GM19035 (cell line): ENCODE results near the gene TBC1D14.

Experiments used
- ATAC-seq: cut with Tn5 transposase; IDR thresholded peaks from one replicate; pipeline ENCODE4 v1.9.1; 2021; ENCODE audit not compliant: unreplicated experiment

The TBC1D14 gene

DNA sequence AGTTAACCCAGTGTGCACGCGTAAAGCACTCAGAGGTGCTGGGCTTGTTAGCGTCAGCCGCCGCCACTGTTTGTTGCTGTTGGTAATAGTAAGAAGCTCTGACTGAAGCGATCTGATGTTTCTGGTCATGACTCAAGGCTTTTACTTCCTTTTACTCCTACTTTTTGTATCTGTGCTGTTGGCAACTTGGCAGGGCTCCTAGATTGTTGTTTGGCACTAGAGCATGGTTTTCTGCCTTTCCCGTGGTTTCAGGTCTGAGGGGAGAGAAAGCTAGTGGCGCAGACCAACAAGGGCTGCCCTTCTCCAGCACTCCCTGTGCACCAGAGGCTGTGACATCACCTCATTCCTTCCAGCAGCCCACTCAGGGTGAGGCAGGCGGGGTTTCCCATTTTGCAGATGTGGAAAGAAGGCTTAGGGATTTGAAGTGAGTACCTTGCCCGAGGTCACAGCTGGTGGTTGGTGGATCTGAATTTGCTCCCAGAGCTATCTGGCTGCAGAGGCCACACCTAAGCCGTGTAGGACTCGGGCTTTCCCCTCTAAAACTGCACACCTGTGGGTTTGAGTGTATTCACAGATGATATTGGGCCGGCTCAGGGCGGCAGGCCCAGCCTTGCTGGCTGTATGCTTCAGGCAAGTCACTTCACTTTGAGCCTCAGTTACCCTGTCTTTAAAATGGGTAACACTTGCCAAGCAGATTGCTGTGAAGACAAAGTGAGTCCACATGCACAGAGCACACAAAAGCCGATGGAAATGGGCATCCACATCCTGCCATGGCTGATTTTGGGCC lies 82.3 kb downstream of the TBC1D14 start:
- ATAC-seq = no peak

GRCh38 chr4:6992728-6993677 lies 83.4 kb downstream of the TBC1D14 start:
- ATAC-seq = no peak

DNA sequence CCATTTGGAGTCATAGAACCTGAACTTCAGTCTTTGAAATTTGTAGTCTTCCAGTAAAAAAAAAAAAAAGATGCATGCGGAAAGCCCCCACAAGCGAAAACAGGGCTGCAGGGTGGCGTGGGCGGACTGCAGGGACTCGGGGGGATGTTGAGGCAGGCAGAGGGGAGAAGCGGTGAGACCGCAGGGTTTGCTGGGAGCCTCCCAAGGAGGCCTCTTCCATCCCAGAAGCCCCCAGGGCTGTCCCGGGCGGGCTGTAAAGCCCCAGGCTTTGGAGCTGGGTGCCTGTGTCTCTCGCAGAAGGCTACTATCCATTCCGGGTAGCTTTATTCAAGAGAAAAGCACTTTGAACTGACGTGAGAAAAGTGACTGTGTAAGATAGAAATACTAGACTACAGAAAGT lies 86.9 kb downstream of the TBC1D14 start:
- no peak for ATAC-seq

DNA sequence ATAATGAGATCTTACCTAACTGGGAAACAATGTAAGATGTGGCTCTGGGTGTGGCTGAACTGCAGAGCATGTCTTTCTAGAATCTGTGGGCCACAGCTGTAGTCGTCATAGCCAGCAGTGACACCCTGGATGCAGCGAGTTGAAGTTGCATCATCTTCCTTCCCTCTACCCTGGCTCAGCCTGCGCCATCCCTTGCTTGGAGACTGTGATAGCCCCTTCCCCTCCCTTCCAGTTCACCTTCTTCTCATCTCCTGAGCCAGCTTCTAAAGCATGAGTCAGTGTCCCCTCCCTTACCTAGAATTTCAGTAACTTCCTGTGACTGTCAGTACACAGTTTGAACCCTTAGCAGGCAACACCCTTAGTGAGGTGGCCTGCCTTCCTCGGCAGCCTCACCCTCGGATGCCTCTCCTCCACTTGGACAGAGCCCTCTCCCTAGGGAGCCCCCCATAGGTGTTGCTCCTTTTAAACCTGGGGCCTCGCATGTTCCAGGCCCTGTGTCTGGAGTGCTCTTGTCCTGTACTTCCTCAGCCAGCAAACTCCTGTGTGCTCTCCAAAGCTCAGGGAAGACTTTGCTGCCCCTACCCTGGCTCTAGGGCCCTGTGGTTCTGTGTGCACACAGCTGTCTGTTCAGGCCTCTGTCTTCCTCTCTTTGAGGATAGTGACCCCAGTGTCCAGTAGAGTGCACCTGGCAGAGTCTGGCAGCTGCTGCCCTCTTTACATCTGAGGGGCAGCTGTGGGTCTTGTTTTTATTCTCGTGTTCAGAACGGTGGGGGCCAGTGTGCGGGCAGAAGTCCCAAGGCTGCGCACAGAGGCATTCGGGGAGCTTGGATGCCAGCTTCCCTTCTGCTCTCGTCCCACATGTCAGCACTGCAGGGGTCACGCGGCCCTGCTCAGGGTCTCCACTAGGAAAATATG lies 89.8 kb downstream of the TBC1D14 start:
- no peak for ATAC-seq

DNA sequence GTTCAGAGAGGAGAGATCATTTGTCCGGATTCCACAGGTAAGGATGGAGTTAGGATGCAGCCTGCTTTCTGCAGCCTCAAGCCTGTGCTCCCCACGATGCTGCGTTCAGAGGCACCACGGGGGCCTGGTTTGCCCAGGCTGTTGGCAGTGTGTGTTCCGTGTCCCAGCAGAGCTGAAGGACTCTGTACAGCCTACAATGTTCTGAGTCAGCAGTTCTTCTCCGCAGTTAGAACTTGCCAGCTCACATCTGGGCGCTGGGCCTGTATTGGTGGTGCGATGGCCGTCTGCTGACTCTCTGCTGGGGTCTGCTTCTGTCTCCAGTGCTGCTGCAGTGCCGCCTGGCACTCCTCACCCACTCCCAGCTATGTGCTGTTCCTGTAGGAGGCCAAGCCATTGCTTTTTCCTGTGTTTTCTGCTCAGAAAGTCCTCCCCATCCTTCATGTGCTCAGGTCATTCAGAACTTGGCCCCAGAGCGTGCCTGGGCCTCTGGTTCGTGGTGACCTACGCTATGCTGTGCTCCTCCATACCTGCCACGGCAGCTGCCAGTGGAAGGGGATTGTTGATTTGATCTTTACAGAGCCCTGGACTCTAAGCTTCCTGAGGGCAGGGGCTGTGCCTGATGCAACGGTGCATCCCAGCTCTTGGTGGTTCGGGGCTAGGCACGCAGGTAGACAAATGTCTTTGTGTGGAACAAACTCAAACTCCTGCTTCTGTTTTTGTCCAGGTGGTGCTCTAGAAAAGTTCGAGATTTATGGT lies 91.0 kb downstream of the TBC1D14 start:
- ATAC-seq = no peak

- no peak for ATAC-seq
These were observed 91.6 kb downstream of the TBC1D14 start for GRCh38 chr4:7001271-7001670.

- no peak for ATAC-seq
These were observed 92.7 kb downstream of the TBC1D14 start for GRCh38 chr4:7002336-7002735.

DNA sequence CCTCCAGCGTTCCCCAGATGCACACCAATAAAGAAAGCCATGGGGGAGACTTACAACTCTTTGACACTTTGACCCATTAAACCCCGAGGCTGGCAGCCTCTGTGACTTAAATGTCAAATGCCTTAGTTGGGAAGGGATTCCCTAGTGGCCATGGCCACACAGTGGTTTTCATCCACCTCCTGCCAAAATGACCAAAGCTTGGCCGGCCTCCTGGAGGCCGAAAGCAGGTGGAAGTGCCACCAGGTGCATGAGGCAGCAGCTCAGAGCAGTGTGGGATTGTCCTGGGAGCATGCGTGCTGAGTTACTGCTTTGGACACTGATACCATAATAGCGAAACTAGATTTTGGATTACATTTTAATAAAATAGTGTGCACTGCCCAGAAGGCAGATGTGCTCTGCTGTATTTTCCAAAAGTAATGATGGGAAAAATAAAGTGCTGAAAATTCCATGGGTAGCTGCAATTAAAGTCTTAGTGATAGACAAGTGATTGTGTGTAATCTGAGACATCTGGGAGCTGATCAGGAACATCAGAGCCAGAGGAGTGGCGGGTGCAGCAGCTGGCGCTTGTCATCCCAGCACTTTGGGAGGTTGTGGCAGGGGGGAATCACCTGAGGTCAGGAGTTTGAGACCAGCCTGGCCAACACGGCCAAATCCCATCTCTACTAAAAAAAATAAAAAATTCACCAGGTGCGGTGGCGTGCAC lies 93.7 kb downstream of the TBC1D14 start:
- ATAC-seq = no peak

DNA sequence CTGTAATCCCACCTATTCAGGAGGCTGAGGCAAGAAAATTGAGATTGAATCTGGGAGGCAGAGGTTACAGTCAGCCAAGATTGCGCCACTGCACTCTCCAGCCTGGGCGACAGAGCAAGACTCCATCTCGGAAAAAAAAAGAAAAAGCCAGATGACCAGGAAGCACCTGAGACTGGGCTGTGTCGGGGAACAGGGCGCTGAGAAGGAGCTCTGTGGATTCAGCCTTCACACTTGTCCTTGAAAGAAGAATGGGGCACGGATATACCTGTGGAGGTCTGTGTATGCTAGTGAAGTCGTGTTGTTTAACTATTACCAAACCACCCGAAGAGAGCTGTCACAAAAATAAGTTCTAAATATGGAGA lies 94.2 kb downstream of the TBC1D14 start:
- ATAC-seq = no peak

DNA sequence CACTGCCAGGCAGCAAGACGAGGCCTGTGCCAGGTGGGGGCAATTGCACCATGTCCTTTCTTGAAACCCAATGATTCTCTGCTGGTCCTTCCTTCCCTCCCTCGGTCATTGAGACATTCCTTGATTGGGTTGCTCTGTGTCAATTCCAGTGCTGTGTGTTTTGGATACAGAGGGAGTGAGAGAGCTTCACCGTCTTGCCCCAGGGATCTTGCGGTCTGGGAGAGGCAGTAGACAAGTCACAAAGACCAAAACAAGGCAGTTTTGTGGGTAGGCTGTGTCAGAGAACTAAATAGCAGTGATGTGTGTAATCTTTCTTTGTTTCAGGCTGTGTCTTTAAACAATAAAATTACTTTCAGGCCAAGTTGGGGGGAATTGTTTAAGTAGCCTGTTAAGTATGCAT lies 94.7 kb downstream of the TBC1D14 start:
- no peak for ATAC-seq

- ATAC-seq = no peak
These were observed 95.9 kb downstream of the TBC1D14 start for GRCh38 chr4:7005571-7005970.

DNA sequence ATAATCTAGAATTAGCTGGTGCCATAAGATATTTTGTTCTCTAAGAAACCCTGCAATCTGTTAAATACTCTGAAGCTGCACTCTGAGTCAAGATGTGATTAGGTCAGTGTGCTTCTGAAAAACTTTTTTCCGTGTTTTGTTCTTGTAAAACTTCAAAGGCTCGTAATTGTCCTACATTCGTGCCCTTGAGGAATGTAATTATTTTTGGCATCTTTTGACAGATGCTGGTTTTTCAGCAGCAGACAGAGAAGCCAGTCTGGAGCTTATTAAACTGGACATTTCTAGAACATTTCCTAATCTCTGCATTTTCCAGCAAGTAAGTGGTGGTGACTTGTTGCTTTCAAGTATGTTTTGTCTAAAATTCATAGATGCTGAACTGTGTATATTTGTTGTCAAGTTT lies 96.8 kb downstream of the TBC1D14 start:
- no peak for ATAC-seq

DNA sequence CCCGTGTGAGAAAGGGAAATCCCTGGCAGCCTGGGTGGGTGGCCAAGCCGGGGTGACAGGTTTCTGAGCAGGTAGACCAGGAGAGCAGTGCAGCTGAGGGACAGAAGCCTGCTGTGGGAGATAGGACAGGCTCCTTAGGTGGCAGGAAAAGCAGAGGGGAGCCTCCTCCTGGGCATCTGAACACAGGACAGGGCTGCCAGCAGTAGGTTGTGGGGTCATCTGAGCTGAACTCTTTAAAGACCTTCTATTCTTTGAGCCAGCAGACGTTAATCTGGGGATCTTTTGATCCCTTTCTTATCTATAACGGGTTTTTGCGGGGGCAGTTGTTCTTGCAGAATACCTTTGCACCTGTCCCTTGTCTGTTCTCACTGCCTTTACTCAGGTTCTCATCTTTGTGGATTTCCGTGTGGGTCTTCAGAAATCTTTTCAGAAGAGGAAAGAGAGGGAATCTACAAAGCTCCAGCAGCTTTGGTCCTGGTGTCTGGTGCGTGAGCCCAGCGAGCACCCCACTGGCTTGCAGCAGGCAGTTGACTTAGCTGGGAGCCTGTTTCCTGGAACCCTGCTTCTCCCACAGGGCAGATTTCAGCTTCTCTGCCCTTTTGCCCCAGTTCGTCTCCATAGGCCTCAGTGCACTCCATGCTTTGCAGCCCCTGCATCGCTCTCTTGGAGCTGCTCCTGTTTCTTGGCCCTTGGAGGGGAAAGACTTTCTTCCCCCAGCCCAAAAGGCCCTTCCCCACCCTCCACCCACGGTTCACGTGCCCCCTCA lies 97.7 kb downstream of the TBC1D14 start:
- no peak for ATAC-seq

DNA sequence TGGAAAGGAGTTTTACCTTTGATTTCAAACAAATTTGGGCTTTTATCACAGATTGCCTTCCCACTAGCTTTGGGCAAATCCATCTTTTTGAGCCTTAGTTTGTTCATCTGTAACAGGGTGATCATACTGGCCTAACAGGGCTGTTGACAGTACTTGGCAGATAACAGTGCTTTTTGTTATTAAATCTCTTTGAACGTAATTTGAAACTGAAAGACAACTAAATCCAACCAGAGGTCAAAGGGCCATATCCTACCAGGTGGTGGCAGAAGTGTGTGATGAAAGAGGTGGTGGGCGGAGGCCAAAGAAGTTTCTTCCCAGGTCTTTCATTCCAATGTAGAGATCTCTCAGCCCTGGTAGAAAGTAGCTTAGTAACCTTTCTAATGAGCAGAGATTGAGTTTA lies 98.3 kb downstream of the TBC1D14 start:
- ATAC-seq = no peak

DNA sequence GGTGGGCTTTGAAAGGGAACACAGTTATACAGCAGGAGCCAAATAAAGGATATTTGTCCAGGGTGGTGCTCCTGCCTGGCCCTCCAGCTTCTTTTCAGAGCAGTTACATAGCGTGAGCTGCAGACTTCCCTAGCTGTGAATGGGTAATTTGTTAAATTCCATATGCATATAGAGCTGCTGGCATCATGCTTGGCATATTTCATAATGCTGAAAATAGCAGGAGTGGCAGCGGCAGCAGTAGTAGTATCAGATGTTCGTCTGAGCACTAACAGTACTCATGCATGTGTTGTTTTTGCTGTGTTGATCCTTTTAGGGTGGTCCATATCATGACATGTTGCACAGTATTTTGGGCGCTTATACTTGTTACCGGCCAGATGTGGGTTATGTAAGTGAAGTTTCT lies 99.9 kb downstream of the TBC1D14 start:
- no peak for ATAC-seq

GRCh38 chr4:7013175-7013574 lies 103.5 kb downstream of the TBC1D14 start:
- no peak for ATAC-seq

GRCh38 chr4:7014815-7015214 lies 105.2 kb downstream of the TBC1D14 start:
- no peak for ATAC-seq

DNA sequence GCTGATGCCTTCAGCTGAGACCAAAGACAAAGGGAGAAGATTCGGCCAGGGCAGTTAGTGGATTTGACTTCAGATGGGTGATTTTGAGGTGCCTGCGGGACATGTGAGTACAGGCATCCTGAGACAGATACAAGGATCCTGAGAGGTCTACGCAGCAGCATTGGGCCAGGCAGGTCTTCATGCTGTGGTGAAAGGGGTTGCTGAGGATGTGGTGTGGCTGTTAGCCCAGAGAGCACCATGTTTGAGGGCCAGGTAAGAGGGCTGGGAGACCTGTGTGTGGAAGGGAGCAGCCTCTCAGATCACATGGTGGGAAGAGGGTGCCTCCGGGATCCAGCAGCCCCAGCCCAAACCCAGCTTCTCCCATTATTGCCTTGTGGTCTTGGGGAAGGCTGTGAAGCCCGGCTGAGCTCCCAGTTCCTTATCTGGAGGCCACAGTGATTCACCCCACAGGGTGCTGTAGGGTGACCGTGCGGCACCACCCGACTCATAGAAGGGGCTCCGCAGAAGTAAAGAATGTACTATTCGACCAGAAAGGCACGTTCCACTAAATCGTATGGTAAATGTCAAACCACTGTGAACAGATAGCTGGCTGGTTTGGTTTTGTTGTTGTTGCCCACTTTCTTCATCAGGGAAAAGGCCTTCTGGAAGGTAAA lies 105.9 kb downstream of the TBC1D14 start:
- no peak for ATAC-seq

GRCh38 chr4:7016086-7016485 lies 106.5 kb downstream of the TBC1D14 start:
- no peak for ATAC-seq
